ENCODE measurements around the gene LYSMD4.
A peak's percentile ranks its signal among the peaks of the same experiment; 100 is the strongest.
"Not testable (repeated sequence)": the region's sequence is repeated elsewhere in the genome, so short reads cannot be mapped to it uniquely, and the experiment has no call there.

Gene LYSMD4

GRCh38 chr15:99762288-99762687, 29.1 kb upstream of the LYSMD4 start:
- H3K36me3 ChIP-seq (ENCODE audit: insufficient read depth) = no peaks in the 10 kb centered on the region
- no peaks in the 10 kb centered on the region for H4K20me1 ChIP-seq (ENCODE audit: insufficient read depth)
- no peak overlapping the region for H2AFZ ChIP-seq (ENCODE audit: low read depth)
- H3K4me1 ChIP-seq (ENCODE audit: low read depth, poor library complexity, severe bottlenecking) = no peaks in the 10 kb centered on the region
- H3K4me2 ChIP-seq = no peak overlapping the region
- no peak overlapping the region for H3K4me3 ChIP-seq (IDR thresholded peaks at IDR 0.05; ENCODE audit: insufficient read depth, low read depth, low read length)
- H3K27me3 ChIP-seq (ENCODE audit: insufficient read depth, low read depth) = no peaks in the 10 kb centered on the region
- no peak for TF ChIP-seq CTCF (conservative IDR thresholded peaks at IDR 0.05; ENCODE audit: low read depth, low read length)
- H3K27ac ChIP-seq = no peak overlapping the region
- H3K9ac ChIP-seq = no peak overlapping the region
- H3K79me2 ChIP-seq (ENCODE audit: insufficient read depth, low read depth) = no peaks in the 10 kb centered on the region

- no peak overlapping the region; the same call in 1 of the 2 replicates for H3K4me2 ChIP-seq
- peak overlapping the region; percentile 64 for H2AFZ ChIP-seq (ENCODE audit: low read depth)
- H3K27ac ChIP-seq = no peak overlapping the region
- H3K79me2 ChIP-seq (ENCODE audit: insufficient read depth, low read depth) = no peaks in the 10 kb centered on the region
- peak; percentile 84 for TF ChIP-seq CTCF (conservative IDR thresholded peaks at IDR 0.05; ENCODE audit: low read depth, low read length)
- no peaks in the 10 kb centered on the region for H4K20me1 ChIP-seq (ENCODE audit: insufficient read depth)
- no peaks in the 10 kb centered on the region for H3K27me3 ChIP-seq (ENCODE audit: insufficient read depth, low read depth)
- H3K9ac ChIP-seq = no peak overlapping the region
- no peak overlapping the region for H3K4me3 ChIP-seq (IDR thresholded peaks at IDR 0.05; ENCODE audit: insufficient read depth, low read depth, low read length)
- no peaks in the 10 kb centered on the region for H3K36me3 ChIP-seq (ENCODE audit: insufficient read depth)
- H3K4me1 ChIP-seq (ENCODE audit: low read depth, poor library complexity, severe bottlenecking) = peaks cover 4% of the 10 kb centered on the region
Measured at GRCh38 chr15:99755692-99756409, 22.6 kb upstream of the LYSMD4 start.

- H3K4me1 ChIP-seq (ENCODE audit: low read depth, poor library complexity, severe bottlenecking) = peaks cover 4% of the 10 kb centered on the region
- H2AFZ ChIP-seq (ENCODE audit: low read depth) = no peak overlapping the region
- H3K4me3 ChIP-seq (IDR thresholded peaks at IDR 0.05; ENCODE audit: insufficient read depth, low read depth, low read length) = no peak overlapping the region
- H3K27me3 ChIP-seq (ENCODE audit: insufficient read depth, low read depth) = no peaks in the 10 kb centered on the region
- H3K9ac ChIP-seq = no peak overlapping the region
- H3K4me2 ChIP-seq = no peak overlapping the region
- H3K36me3 ChIP-seq (ENCODE audit: insufficient read depth) = no peaks in the 10 kb centered on the region
- H3K27ac ChIP-seq = no peak overlapping the region
- no peaks in the 10 kb centered on the region for H3K79me2 ChIP-seq (ENCODE audit: insufficient read depth, low read depth)
- no peaks in the 10 kb centered on the region for H4K20me1 ChIP-seq (ENCODE audit: insufficient read depth)
- no peak for TF ChIP-seq CTCF (conservative IDR thresholded peaks at IDR 0.05; ENCODE audit: low read depth, low read length)
Measured at GRCh38 chr15:99753066-99753465, 19.8 kb upstream of the LYSMD4 start.

- Histone ChIP-seq H3K27me3 (ENCODE audit: insufficient read depth, low read depth) (no peaks in the 10 kb centered on the region), H3K36me3 (ENCODE audit: insufficient read depth) (no peaks in the 10 kb centered on the region), H3K9ac (no peak overlapping the region), H3K79me2 (ENCODE audit: insufficient read depth, low read depth) (no peaks in the 10 kb centered on the region), H4K20me1 (ENCODE audit: insufficient read depth) (no peaks in the 10 kb centered on the region), H2AFZ (ENCODE audit: low read depth) (no peak overlapping the region), H3K27ac (no peak overlapping the region), H3K4me1 (ENCODE audit: low read depth, poor library complexity, severe bottlenecking) (peaks cover 4% of the 10 kb centered on the region), H3K4me2 (no peak overlapping the region), H3K4me3 (IDR thresholded peaks at IDR 0.05; ENCODE audit: insufficient read depth, low read depth, low read length) (no peak overlapping the region)
- TF ChIP-seq CTCF (conservative IDR thresholded peaks at IDR 0.05; ENCODE audit: low read depth, low read length) = no peak
Measured at GRCh38 chr15:99752556-99752955, 19.3 kb upstream of the LYSMD4 start.

GRCh38 chr15:99750326-99750725, 17.1 kb upstream of the LYSMD4 start:
- H3K4me1 ChIP-seq (ENCODE audit: low read depth, poor library complexity, severe bottlenecking); H3K27me3 ChIP-seq (ENCODE audit: insufficient read depth, low read depth); H3K9ac ChIP-seq; H3K4me2 ChIP-seq; H3K36me3 ChIP-seq (ENCODE audit: insufficient read depth); H4K20me1 ChIP-seq (ENCODE audit: insufficient read depth); H3K79me2 ChIP-seq (ENCODE audit: insufficient read depth, low read depth); H2AFZ ChIP-seq (ENCODE audit: low read depth); H3K27ac ChIP-seq; H3K4me3 ChIP-seq (IDR thresholded peaks at IDR 0.05; ENCODE audit: insufficient read depth, low read depth, low read length): not testable (repeated sequence)
